Activated T-cell treated with anti-CD3 and anti-CD28 coated beads, Interleukin-2, amount 50 U/mL, for 4 hours (primary cell): Measurements from ENCODE around the gene DSCAML1. TPM values are rescaled to one million over a fixed set of nuclear protein-coding genes. Genes with fewer than 3 reads are reported as not detected.
"Not testable (repeated sequence)": the region's sequence is repeated elsewhere in the genome, so short reads cannot be mapped to it uniquely, and the experiment has no call there.

Source experiments
- ATAC-seq, 2 donors: fragments of 200-7000 bp; cut with Tn5 transposase; one replicate each; pipeline ENCODE4 v1.10.0; 2021
- DNase-seq: peaks from one replicate; pipeline ENCODE4 v3.0.0-alpha.2; 2020
- H3K27me3 Mint-ChIP-seq: one replicate; pipeline ENCODE4 v1.8.0; 2021; ENCODE audit warnings: low read depth, mixed read lengths
- H3K36me3 Mint-ChIP-seq: one replicate; pipeline ENCODE4 v1.8.0; 2022; ENCODE audit warnings: mixed read lengths; ENCODE audit not compliant: insufficient read depth
- H3K4me1 Mint-ChIP-seq: one replicate; pipeline ENCODE4 v1.8.0; 2021; ENCODE audit warnings: low read depth, mixed read lengths
- H3K4me3 Mint-ChIP-seq: one replicate; pipeline ENCODE4 v1.8.0; 2021; ENCODE audit warnings: mild to moderate bottlenecking, moderate library complexity, mixed read lengths
- H3K9me3 Mint-ChIP-seq: one replicate; pipeline ENCODE4 v1.8.0; 2021; ENCODE audit warnings: mixed read lengths
- total RNA-seq, 3 donors: library from RNA; stranded (reverse); gene quantifications; one replicate each; pipeline ENCODE4 v1.2.1, GENCODE V29; 2021

Gene DSCAML1
- total RNA-seq, 3 donors from 2014 or later, result not detected

DNA sequence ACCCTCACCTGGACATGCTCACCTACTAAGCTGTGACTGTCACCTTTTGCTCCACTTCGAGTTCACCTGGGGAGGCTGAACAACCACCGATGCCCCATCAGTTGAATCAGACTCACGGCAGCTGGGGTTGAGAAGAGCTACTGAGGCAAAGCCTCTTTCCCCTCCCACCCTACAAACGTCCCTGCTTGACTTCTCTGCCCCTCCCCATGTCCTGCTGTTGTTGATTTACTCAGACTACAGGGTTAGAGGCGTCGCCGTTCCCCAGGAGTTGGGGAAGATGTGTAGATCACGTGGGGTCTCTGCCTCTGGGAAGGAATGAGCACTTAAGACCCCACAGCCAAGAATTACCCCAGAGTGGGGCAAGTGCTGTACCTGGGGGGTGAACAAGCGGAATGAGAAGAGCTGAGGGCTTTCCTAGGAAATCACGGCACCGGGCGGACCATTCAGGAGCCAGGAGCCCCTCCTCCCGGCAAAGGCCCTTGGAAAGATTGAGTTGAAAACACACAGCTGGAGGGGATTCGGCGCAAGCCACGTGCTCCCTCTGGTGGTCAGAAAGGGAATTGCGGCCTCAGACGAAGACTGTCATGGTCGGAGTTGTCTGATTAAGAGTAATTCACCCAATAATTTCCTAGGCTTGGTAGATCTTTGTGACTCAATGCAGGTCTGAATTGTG, 20.5 kb upstream of the DSCAML1 start:
- ATAC-seq (peak; percentile 47 to 51), DNase-seq (peak; percentile 90)
- peaks cover 56% of the 10 kb centered on the region for H3K4me1 Mint-ChIP-seq
- peak overlapping the region; percentile 53 for H3K4me3 Mint-ChIP-seq
- no peaks in the 10 kb centered on the region for H3K36me3 Mint-ChIP-seq
- no peaks in the 10 kb centered on the region for H3K9me3 Mint-ChIP-seq
- H3K27me3 Mint-ChIP-seq, result no peaks in the 10 kb centered on the region

DNA sequence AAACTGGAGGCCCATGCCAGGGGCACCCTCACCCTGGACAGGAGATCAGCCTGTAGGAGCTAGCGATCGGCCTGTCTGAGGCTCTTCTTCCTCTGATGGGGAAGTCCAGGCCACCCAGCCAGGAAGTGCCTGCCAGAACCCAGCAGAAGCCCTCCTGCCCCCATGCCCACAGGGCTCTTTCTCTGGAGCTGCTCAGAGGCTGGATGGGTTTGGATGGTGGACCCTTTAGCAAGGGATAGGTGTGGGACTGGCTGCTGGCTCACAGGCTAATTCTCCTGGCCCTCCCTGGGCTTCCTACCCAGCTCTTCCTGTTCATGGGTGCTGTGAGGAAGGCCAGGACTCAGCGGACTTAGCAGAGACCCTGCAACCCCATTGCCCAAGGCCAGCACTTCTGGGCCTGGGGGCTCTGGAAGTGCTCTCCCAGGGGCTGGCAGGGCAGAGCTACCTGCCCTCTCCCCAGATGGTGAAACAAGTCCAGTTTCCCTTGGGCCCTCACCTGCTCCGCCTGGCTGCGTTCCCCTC, 19.9 kb upstream of the DSCAML1 start:
- ATAC-seq (no peak), DNase-seq (no peak)
- H3K9me3 Mint-ChIP-seq, result no peaks in the 10 kb centered on the region
- H3K4me3 Mint-ChIP-seq, result peak overlapping the region; percentile 53
- H3K36me3 Mint-ChIP-seq, result no peaks in the 10 kb centered on the region
- peaks cover 51% of the 10 kb centered on the region for H3K4me1 Mint-ChIP-seq
- no peaks in the 10 kb centered on the region for H3K27me3 Mint-ChIP-seq

DNA sequence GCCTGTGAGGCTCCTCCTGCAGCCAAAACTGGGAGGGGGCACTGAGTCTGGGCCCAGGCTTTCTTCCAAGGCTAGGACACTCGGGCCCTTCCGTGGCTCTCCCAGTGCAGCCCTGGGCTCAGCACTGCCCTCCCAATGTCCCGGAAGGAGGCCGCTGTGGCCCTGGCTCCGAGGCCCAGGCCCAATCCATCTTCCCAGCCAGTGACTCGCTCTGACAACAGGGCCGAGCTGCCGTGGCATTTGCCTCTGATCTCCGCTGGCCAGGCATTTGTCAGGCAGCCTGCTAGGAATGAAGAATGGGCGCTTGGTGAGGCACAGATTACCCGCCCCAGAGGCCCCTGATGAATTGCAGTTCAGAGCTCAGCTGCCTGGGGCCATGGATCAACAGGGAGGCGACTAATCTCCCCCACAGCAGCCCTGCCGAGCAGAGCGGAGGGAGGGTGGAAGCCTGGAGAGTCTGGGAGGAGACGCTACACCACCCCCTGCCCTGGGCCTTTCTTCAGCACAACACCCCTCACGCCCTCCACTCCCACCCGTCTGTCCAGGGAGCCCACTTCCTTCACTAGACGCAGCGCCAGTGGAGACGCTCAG, 19.2 kb upstream of the DSCAML1 start:
- Mint-ChIP-seq H3K36me3 (no peaks in the 10 kb centered on the region), H3K4me3 (peak overlapping the region; percentile 20), H3K9me3 (no peaks in the 10 kb centered on the region), H3K27me3 (no peaks in the 10 kb centered on the region), H3K4me1 (peaks cover 48% of the 10 kb centered on the region)
- DNase-seq, result no peak
- no peak for ATAC-seq

DNA sequence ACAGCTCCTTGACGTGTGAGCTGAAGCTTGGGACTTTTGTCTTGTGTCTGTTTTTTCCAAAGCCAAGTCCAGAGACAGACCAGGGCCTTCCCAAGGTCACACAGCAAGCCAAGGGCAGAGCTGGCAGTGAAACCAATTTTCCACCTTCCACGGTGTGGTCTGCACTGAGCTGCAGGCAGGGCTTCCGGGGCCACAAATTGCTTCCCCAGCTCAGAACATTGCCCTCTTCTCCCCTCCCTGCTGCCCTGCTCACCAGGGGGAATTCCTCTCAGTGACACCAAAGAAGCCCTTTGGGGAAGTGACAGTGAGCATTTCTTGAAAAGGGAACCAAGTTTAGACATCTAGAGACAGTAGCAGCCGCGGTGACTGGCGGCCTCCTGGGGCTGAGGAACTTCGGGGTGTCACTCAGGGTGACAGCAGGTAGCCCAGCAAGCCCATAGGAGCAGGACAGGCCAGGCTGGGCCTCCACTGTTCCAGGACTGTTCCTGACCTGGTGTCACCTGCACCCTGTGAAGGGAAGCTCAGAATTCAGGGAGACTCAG, 18.3 kb upstream of the DSCAML1 start:
- Mint-ChIP-seq H3K9me3 (no peaks in the 10 kb centered on the region), H3K27me3 (peaks cover 4% of the 10 kb centered on the region)
- DNase-seq, result peak; percentile 64

DNA sequence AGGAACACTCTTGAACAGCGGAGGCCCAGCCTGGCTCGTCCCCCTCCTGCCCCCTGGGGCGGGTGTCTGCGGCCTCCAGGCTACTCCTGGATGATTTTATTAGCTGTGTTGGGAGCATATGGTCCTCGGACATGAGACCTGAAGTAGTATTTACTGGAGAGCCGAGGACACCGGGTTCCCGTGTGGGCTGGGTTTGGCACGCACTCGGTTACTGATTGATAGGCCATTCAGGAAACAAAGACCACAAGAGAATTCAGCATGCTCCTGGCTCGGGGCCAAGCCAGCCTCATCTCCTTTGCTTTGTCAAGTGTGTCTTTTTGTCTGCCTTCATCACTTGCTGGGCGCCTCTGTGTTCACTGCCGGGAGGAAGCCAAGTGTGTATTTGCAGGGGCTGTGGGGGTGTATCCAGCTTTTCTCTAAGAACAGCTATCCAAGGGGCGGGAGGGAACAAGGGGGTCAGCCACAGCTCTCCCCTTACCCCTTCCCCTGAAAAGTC, 17.8 kb upstream of the DSCAML1 start:
- DNase-seq (peak; percentile 73), ATAC-seq (peak; percentile 41)
- Mint-ChIP-seq H3K4me3 (peak overlapping the region; percentile 67), H3K36me3 (no peaks in the 10 kb centered on the region), H3K27me3 (peaks cover 4% of the 10 kb centered on the region), H3K9me3 (no peaks in the 10 kb centered on the region), H3K4me1 (peaks cover 50% of the 10 kb centered on the region)

More for the DNA sequence above, 18.3 kb upstream of the DSCAML1 start:
- peak; percentile 76 to 86 for ATAC-seq
- no peaks in the 10 kb centered on the region for H3K36me3 Mint-ChIP-seq
- peaks cover 48% of the 10 kb centered on the region for H3K4me1 Mint-ChIP-seq
- peak overlapping the region; percentile 67 for H3K4me3 Mint-ChIP-seq

DNA sequence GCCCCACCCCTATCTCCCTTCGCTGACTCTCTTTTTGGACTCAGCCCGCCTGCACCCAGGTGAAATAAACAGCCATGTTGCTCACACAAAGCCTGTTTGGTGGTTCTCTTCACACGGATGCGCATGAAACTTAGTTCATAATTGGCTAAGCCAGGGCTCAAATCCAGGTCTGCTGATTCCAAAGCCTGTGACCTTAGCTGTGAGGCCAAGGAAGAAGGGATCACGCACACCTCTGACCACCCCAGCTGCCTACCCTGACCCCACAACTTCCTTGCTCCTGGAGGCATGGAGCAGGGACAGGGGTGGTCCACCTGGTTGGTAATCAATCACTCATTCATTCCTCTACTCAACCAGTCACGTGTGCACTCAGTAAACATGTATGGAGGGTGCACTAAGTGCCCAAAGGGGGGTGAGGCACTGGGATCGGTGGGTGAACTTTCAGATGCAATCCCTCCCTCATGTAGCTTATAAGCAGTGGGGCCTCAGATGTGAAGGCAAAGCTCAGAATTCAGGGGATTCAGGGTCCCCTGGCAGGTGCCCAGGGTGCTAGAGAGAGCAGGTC, 17.3 kb upstream of the DSCAML1 start:
- no peak for DNase-seq
- H3K9me3 Mint-ChIP-seq, result no peaks in the 10 kb centered on the region
- H3K27me3 Mint-ChIP-seq, result peaks cover 4% of the 10 kb centered on the region
- H3K4me3 Mint-ChIP-seq, result no peak overlapping the region
- ATAC-seq, result no peak
- peaks cover 56% of the 10 kb centered on the region for H3K4me1 Mint-ChIP-seq
- no peaks in the 10 kb centered on the region for H3K36me3 Mint-ChIP-seq

DNA sequence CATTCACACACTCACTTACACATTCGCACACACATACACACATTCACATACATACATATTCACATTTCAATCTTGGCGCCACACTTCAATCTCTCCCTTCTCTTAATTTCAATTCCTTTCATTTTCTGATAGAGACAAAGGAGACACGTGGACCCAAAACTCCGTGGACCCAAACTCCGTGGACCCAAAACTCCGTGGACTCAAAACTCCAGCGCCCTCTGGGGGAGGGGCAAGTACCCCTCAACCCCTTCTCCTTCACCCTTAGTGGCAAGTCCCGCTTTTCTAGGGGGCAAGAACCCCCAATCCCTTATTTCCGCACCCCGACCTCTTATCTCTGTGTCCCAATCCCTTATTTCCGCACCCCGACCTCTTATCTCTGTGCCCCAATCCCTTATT, 13.0 kb upstream of the DSCAML1 start:
- H3K36me3 Mint-ChIP-seq, ATAC-seq, H3K9me3 Mint-ChIP-seq, H3K4me3 Mint-ChIP-seq, DNase-seq, H3K27me3 Mint-ChIP-seq: not testable (repeated sequence)
- peaks cover 28% of the 10 kb centered on the region for H3K4me1 Mint-ChIP-seq

DNA sequence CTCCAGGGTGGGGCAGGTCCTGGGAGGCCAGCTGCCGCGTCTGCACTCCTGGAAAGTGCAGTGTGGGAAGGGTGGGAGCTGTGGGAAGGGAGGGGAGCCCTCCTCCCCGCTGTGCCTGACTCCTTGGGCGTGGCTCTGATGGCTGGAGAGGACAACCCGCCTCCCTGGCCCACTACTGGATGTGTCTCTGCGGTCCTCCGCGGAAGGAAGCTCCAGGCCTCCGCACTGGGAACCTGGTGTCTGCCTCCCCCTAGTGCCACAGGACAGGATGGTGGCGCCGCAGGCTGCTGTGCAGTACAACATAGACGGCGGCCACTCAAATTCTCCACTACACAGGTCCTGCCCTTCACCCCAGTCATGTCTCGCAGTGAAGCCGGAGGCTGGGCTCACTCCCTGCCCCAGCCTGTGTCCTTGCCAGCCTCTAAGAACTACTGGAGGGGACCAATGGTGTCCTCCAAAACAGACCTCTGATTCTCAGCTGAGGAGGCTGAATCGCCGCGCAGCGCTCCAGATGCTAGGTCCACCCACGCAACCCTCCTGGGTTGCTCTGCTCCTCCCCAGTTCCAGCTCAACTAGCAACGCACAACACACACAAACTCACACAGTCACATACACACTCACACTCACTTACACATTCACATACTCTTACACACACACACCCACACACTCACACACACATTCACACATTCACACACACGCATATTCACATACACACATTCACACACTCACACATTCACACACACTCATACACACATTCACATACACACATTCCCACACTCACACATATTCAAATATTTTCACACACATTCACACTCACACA, 12.4 kb upstream of the DSCAML1 start:
- no peak for DNase-seq
- Mint-ChIP-seq H3K27me3 (peaks cover 4% of the 10 kb centered on the region), H3K4me3 (no peak overlapping the region), H3K4me1 (peaks cover 22% of the 10 kb centered on the region), H3K36me3 (no peaks in the 10 kb centered on the region), H3K9me3 (no peaks in the 10 kb centered on the region)
- ATAC-seq, result peak; percentile 75 to 86

DNA sequence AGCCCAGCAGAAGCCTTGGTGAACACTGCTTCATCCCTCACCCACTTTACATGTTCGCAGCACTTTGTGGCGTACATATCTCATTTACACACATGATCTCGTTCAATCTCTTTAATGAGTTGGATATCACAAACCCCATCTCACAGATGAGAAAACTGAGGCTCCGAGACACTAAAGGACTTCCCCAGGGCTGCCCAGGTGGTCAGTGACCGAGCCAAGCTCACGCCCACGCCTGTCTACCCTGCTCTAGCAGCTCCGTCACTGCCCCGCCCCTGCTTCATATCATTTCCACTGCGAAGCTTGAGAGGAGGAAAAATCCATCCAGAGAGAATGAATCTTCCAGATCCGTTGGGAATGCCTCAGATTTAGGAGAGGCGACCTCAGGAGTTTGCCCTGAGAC, 11.8 kb upstream of the DSCAML1 start:
- H3K27me3 Mint-ChIP-seq, result peaks cover 4% of the 10 kb centered on the region
- ATAC-seq (no peak), DNase-seq (no peak)
- H3K4me1 Mint-ChIP-seq, result peaks cover 16% of the 10 kb centered on the region
- no peak overlapping the region for H3K4me3 Mint-ChIP-seq
- no peaks in the 10 kb centered on the region for H3K9me3 Mint-ChIP-seq
- no peaks in the 10 kb centered on the region for H3K36me3 Mint-ChIP-seq

DNA sequence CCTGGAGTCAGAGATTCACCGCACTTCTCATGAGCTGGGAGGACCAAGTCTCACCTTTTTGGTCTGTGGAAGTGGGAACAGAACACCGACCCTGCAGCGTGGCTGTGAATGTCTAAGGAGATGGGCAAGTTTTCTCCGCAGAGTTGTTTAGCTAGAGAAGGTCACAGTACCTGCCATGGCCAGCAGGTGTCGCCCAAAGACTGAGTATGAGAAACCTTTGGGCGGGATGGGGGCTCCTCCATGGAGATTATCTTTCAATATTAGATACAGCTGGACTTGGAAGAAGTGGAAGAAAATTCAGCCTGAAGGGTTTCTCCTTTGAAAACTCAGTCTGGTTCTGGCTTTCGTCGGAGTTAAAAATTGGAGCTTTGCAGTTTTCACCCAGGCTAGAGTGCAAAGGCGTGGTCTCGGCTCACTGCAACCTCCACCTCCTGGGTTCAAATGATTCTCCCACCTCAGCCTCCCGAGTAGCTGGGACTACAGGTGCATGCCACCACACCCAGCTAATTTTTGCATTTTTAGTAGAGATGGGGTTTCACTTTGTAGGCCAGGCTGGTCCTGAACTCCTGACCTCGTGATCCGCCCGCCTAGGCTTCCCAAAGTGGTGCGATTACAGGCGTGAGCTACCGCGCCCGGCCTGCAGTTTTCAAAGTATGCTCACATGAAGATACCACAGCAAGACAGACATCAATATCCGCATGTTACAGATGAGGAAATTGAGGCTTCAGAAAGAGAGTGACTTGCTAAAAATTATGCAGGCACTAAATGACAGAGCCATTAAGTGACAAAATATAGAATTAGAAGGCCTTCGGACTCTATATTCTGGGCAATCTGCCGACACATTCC, 10.7 kb upstream of the DSCAML1 start:
- Mint-ChIP-seq H3K27me3 (peaks cover 4% of the 10 kb centered on the region), H3K4me1 (peaks cover 12% of the 10 kb centered on the region), H3K9me3 (no peaks in the 10 kb centered on the region), H3K36me3 (no peaks in the 10 kb centered on the region), H3K4me3 (no peak overlapping the region)
- DNase-seq (peak; percentile 72), ATAC-seq (peak in 1 of 2 donors; percentile 66)

DNA sequence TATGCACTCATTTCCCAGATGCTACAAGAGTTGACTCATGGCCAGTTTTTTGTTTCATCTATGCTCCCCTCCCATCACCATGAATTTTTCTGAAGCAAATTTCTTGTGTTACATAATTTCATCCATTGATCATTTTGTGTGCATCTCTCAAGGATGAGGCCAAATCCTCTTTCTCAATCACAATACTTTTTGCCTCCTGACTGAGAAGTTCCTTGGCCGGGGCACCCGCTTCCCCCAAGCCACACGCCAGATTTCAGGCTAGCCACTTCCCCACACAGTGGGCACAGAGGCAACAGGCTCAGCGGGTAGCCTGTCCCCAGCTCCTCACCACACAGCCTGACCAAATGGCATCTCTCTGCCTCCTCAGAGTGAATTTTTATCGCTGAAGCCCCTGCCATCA, 9.8 kb upstream of the DSCAML1 start:
- DNase-seq, result no peak
- no peak for ATAC-seq
- H3K9me3 Mint-ChIP-seq, result no peaks in the 10 kb centered on the region
- H3K27me3 Mint-ChIP-seq, result peaks cover 4% of the 10 kb centered on the region
- H3K4me3 Mint-ChIP-seq, result no peak overlapping the region
- peaks cover 12% of the 10 kb centered on the region for H3K4me1 Mint-ChIP-seq
- H3K36me3 Mint-ChIP-seq, result no peaks in the 10 kb centered on the region

DNA sequence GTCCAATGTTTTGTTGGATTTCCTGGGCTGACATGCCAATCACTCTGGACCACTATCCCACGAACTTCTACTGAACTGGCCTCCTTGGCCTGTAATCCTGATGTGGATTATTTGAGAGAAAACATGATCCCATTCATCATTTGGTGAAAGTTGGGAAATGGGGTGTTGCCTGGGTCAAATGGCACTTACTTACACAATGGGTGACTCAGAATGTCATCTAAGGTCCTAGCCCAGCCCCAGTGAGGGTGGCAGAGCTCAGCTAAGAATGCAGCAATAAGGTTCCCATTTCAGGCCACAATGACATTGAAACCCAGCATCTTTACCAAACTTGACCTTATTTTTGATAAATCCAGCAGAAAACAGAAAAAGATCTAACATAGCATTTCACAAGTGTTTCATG, 8.0 kb upstream of the DSCAML1 start:
- DNase-seq, result no peak
- Mint-ChIP-seq H3K27me3 (no peaks in the 10 kb centered on the region), H3K36me3 (no peaks in the 10 kb centered on the region), H3K9me3 (no peaks in the 10 kb centered on the region), H3K4me3 (no peak overlapping the region), H3K4me1 (peaks cover 12% of the 10 kb centered on the region)
- ATAC-seq, result no peak

DNA sequence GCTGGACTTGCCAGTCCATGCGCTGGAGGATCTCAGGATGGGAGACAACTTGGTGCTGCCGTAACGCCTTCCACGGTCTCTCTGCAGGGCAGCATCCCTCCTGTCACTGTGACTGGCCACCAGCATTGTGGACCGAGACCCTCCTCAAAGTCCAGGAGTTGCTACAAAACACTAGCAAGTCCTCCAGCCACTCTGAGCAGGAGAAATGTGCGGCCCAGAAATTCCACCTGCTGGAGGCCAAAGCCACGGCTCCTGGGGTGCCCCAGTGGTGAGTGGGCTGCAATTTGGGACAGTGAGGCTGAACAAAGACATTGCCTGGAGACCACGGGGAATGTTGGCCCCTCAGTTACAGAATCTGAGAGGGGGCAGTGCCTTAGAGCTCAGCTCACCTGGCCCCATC, 6.9 kb upstream of the DSCAML1 start:
- DNase-seq, result no peak
- no peaks in the 10 kb centered on the region for H3K9me3 Mint-ChIP-seq
- no peaks in the 10 kb centered on the region for H3K36me3 Mint-ChIP-seq
- ATAC-seq, result no peak
- peaks cover 5% of the 10 kb centered on the region for H3K27me3 Mint-ChIP-seq
- H3K4me3 Mint-ChIP-seq, result no peak overlapping the region
- peaks cover 3% of the 10 kb centered on the region for H3K4me1 Mint-ChIP-seq
